HG03064 (cell line): ENCODE results near the gene CNNM3.

Experiments
- ATAC-seq: cut with Tn5 transposase; IDR thresholded peaks from one replicate; pipeline ENCODE4 v1.9.1; 2021; ENCODE audit warnings: low read depth; ENCODE audit not compliant: unreplicated experiment

CNNM3 gene

GRCh38 chr2:96874198-96874831, 58.2 kb downstream of the CNNM3 start:
- ATAC-seq: no peak

DNA sequence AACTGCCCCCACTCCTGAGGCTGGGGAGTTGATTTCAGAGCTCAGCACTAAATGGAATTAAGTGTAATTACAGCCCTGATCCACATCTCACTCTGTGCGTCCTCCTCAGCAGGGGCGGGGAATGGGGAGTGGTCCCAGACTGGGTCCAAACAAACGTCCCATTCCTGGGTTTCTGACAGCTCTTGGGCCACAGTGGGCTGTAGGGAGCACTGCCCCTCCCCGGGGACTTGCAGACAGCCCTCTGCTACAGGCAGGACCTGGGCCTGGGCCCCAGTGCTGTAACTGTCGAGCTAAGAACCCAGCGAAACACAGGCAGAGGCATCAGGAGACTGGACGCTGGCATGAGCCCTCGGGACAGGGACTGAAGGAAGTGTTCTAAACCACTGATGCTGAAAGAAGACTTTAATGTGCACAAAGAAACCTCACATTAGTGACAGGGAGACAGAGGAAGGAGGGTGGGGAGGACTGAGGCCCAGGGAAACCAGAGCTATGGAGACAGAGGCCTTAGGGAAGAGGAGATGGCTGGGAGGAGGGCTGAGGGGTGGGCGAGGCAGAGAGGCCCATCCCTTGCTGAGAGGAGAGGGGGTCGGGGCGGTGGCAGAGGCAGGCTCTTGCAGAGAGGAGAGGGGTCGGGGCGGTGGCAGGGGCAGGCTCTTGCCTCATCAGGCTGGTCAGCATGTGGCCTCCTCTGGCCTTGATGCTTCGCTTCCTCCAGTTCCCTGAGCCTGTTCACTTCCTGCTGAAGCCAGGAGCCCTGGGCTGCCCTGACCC, 59.6 kb downstream of the CNNM3 start:
- no peak for ATAC-seq

DNA sequence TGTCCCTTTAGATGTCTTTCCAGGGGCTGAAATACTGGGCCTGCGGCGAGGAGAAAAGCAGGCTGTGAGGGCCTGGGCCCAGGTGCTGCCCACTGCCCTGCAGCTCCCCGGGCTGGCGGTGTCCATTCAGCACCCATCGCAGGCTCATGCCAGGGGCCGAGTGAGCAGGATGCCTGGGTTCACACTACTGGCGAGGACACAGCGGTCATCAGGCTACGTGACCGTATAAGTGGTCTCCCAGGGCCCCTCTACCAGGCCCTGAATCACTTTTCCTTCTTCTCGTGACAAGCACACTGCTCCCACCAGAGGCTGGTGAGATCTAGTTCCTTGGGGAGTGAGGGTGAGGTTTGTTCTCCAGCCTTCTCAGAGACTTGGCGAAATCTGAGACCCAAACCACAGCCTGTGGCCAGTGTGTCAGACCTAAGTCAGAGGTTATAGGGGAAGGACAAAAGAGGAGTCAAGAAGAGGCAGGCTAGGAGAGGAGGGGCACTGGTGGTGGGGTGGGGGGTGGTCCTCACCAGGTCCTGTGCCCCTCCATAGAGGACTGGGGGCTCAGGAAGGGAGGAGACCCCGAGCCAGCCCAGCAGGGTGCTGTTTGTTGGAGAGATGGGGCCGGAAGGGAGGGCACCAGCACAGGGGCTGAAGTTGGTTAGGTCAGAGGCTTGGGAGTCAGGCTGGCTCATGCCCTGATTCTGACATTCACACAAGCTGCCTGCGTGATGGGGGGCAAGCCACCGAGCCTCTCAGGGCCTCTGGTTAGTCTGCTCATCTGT, 60.4 kb downstream of the CNNM3 start:
- ATAC-seq: no peak

DNA sequence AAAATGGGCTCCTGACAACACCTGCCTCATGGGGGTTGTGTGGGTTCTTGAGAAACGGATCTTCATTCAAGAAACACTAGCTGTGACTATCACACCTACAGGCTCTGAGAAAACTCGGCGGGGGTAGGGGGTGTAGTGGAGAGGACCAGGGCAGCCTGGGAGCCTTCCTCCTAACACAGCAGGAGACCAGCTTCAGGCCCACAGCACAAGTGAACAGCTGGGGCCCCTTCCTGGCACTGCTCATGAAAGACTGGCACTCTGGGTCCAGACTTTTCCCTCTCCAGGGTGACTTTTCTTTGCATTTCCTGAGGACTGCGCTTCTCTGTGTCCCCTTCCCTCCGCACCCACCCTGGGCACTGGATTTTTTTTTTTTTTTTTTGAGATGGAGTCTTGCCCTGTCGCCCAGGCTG, 61.0 kb downstream of the CNNM3 start:
- ATAC-seq: no peak

- ATAC-seq: no peak
Observed at GRCh38 chr2:96877631-96878092, 61.6 kb downstream of the CNNM3 start.

GRCh38 chr2:96878171-96878570, 62.1 kb downstream of the CNNM3 start:
- no peak for ATAC-seq

- ATAC-seq: no peak
Observed at GRCh38 chr2:96878796-96879544, 62.9 kb downstream of the CNNM3 start.

DNA sequence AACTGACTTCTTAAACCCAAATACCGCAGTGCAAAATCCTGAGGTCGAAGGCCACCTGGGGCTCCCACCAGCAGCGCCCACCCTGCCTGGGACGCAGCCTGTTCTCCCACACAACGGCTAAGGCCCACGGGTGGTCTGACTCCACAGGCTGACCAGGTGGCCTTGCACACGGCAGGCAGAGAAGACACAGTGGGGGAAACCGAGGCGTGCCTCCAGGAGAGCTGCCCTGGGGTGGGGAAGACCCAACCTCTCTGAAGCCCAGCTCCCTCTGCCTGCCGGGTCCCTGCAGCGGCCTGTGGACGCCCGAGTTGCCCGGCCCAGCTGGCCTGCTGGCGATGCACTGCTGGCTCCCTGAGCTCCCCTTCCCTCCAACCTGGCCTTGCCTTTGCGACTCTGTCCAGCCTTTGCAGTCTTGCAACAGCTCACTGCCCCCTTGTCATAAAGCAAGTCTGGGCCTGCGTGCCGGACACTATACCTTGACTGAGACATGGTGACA, 63.5 kb downstream of the CNNM3 start:
- no peak for ATAC-seq

GRCh38 chr2:96880891-96881273, 64.8 kb downstream of the CNNM3 start:
- ATAC-seq: no peak

DNA sequence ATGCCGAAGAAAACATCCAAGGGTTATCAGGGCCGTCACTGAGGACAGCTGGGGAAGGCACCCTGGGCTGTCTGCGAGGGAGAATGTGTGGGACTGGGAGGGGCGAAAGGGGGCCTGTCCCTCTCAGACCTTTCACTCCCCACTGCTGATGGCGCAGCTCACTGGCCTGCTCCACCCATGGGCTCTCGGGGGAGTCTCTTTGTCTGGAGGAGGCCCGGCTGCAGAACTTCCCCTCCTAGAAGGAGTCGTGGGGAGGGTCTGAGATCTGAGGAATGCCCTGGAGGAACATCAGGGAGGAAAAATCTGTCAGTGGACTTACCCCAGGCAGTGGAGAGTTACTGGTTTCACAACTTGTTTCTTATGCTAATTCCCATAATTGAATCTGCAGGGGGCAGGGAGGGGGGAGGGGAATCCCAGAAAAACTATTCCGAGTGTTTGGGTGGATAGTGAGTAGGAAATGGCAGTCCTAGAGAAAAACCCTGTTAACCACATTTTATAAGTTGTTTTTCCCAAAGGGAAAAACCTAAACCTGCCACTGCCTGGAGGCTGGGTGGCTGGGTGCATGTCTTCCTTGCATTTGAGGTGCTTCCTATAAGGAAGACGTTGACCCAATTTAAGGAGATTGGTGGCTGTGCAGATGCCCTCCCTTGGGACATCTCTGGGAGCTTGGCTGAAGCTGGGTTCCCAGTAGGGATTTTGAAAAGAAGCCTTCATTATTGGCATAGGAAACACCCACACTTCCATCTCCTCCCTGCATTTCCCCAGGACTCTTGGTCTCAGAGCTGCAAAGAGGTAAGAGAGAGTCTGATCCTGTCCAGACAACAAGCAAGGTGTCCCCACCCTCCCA, 65.5 kb downstream of the CNNM3 start:
- ATAC-seq: no peak

DNA sequence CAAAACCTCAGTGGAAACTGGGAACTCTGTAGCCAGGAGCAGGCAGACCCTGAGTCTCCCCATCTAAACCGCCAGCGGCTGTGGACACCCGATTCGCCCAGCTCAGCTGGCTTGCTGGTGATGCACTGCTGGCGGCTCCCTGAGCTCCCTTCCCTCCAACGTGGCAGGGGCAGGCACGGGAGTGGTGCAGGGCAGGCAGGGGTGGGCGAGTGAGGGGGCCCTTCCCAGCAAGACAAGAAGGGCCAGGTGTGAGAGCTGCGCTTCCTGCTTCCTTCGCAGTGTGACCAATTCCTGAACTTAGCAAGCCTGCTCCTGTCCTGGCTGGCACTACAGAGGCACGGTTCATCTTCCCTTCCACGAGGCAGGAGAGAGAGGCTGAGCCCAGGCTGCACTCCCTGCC, 66.2 kb downstream of the CNNM3 start:
- no peak for ATAC-seq

GRCh38 chr2:96882906-96883305, 66.8 kb downstream of the CNNM3 start:
- no peak for ATAC-seq

DNA sequence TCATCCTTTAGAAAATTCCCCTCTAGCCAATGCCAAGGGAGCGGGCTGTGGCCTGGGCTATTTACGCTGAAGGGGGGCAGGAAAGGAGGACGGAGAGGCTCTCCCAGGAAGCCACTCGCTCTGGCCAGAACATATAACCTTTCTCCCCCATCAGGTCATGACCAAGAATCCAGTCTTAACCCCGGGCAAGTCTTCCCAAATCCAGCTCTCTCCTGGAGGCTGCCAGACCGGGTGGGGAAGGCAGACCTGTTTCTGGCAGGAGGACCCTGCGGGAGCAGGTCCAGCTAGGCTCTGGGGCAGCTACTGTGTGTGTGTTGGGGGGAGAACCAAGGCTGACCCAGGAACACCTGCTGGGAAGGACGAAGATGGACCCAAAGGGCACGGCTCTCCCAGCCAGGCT, 67.2 kb downstream of the CNNM3 start:
- ATAC-seq: no peak
